Measurements from ENCODE around the gene OPA1.
"Not testable (repeated sequence)": the region's sequence is repeated elsewhere in the genome, so short reads cannot be mapped to it uniquely, and the experiment has no call there.

The OPA1 gene

DNA sequence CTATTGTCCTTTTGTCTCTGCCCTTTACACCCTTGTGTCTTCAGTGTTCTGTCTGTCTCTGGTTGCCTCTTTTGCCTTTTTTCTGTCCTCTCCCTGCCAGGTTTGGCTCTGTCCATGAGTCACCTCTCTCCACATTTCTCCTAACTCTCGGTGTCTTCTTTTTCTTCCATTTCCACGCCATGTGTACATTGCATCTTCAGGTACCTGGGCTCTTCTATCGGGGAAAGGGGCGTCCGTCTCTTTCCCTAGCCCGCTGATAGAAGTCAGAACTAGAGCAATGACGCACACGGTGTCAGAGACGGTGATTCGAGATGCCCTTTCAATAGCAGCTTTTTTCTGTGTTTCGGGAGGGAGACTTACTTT lies 641 bp downstream of the OPA1 start:
- DNase-seq = no peak

DNA sequence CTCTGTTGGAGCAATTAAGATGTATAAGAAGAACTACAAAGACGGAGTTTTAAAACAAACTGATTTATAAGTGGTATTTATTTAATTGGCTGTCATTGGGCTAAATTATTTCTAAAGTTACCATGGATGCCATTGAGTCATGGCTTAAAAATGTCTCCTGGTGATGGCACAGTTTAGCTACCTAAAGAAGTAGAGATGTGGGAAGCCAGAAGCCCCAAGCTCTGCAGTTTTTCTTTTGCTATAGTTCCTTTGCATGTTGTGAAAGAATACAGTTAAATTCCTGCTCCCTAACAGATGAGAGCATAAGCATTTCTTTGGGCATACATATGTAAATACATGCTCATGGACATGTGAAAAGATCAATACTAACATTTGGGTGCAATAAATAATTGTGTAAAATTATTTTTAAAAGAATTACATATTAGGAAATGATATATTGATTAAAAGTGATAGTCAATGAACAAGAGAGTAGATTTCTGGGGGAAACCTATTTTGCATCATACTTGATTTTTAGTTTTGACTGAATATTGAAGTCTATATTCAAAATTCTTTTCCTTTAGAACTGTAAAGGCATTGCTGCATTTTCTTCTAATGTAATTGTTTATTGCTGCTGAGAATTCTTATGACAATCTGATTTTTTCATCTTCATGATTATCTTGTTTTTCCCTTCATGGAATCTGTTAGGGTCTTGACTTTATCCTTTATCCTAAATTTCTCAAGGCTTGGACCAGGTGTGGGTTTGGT lies 2.1 kb downstream of the OPA1 start:
- DNase-seq = no peak

DNA sequence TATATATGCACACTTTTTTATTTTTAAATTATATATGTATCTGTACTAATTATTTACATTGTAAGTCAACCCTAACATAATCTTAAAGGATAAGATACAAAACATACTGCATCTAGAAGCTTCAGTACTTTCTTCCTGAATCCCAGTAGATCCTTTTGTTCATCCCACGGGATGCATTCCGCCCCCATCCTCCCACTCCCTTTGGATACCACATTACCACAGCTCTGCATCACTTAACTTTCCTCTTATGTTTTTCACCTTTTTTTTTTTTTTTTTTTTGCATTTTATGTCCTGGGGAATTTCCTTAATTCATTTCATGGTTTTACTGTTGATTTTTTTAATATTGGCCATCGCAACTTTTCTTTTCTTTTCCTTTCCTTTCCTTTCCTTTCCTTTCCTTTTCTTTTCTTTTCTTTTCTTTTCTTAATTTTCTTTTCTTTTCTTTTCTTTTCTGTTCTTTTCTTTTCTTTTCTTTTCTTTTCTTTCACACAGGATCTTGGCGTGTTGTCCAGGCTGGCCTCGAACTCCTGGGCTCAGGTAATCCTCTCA lies 3.0 kb downstream of the OPA1 start:
- no peak for DNase-seq

DNA sequence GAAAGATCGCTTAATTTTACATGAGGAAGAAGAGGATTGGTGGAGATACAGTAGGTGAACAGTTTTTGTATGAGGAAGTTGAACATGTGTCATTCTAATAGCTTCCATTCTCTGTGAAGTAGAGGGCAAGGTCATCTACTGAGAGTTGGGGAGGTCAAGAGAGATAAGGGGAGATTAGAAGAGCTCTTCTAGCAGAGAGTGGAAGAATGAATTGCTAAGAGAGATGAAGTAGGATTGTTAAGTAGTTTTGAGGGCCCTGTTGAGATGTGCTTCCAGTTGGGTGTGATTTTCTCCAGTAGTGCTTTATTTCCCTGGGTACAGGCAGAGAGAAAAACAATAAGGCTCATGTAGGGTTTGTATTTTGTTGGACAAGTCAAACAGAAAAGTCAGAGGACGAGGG lies 5.2 kb downstream of the OPA1 start:
- DNase-seq = no peak

DNA sequence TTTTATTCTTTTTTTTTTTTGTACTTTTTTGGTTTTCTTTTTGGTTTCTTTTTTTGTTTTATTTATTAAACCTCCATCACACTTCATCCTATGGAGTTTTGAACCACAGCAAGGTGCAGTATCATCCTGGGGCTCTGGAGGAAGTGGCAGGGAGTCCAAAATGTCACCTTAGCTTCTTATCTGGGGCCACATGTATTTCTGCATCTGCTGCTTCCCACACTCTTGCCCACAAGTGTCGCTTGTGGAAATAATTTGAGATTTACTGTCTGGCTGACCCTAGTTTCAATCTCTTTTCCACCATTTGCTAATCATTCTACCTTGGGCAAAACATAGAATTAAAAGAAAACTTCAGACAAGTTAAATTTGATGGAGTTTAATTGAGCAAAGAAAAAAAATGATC lies 6.4 kb downstream of the OPA1 start:
- DNase-seq = no peak

DNA sequence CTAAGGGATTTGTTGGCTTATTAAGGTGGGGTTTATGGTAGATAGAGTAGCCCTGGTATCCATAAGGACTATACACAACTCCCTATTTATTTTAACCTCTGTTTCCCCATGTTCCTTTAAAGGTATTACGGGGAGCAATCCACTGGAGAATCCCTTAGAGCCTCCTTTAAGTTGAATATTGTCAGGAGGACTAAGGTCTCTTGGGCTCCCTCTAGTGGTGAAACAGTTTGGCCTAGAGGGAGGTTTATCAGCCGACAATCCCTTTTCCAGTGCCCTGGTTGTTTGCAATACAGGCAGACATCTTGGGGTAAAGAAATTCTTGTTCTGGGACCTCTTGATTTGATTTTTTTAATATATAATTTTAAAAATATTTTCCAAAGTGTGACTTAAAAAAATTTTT lies 12.9 kb downstream of the OPA1 start:
- DNase-seq = peak; percentile 57

DNA sequence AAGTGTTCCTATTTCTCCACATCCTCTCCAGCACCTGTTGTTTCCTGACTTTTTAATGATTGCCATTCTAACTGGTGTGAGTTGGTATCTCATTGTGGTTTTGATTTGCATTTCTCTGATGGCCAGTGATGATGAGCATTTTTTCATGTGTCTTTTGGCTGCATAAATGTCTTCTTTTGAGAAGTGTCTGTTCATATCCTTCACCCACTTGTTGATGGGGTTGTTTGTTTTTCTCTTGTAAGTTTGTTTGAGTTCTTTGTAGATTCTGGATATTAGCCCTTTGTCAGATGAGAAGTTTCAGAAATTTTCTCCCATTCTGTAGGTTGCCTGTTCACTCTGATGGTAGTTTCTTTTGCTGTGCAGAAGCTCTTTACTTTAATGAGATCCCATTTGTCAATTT lies 13.9 kb downstream of the OPA1 start:
- not testable (repeated sequence) for DNase-seq

DNA sequence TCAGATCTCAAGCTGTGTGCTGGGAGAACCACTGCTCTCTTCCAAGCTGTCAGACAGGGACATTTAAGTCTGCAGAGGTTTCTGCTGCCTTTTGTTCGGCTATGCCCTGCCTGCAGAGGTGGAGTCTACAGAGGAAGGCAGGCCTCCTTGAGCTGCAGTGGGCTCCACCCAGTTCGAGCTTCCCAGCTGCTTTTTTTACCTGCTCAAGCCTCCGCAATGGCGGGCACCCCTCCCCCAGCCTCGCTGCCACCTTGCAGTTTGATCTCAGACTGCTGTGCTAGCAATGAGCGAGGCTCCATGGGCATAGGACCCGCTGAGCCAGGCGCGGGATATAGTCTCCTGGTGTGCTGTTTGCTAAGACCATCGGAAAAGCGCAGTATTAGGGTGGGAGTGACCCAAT lies 17.5 kb downstream of the OPA1 start:
- DNase-seq = not testable (repeated sequence)

DNA sequence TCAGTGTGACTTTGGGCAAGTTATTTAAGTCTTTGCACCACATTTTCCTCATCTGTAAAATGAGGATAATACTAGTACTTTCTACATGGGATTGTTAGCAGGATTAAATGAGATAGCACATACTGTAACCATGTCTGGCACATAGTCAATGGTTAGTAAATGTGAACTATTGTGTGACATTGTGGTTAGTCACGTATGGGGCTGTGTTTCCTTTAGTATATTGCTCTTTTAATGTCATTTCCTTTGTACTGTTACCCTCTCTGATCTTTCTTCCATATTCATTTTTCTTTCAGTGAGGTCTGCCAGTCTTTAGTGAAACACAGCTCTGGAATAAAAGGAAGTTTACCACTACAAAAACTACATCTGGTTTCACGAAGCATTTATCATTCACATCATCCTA lies 21.4 kb downstream of the OPA1 start:
- DNase-seq = no peak

DNA sequence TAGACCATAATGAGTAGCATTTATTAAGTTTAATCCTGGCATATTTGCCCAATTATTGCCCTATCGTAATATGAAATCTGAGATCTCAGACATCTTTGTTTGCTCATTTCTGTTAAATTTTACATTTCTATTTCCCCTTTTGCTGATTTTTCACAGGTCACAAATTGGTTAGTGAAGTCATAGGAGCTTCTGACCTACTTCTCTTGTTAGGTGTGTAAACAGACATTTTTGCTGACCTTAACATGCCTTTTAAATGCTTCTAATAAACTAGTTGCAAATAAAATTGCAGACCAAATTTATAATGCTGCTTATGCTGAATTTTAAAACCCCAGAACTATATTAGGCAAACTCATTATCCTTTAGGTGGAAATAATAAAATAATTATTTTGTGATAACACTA lies 24.6 kb downstream of the OPA1 start:
- no peak for DNase-seq

DNA sequence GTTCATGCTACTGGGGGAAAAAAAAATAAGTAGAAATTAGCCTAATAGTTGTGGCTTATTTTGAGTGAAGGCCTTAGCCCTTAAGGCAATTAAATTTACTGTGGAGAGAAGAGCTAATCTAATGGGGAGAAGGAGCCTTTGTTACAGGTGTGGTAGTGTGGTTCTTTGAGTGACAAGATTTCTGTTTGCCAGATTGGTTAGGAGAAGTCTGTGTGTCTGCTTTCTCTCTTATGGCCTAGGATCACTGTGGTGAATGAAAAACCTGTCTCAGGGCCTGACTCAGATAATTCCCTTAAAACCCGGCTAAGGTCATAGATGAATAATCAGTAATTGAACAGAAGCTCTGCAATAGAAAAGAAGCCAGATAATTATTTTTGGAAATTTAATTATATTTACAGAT lies 27.0 kb downstream of the OPA1 start:
- no peak for DNase-seq

DNA sequence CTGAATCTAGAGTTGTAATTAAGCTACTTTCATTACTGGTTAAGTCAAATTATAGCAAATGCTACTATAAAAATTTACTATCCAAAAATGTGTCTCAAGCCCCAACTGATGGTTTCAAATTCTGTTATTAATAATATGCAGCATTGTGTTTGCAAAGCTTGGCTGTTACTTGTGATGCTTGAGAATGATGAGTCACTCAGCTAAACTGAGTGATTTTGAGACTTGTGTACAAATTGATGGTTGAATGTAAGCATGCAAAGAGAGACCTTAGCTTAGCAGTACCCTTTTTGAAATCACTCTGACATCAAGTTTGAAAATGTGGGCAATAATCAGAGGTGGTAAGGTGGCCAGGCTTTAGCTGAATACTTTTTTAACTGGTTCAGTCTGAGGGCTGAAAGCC lies 27.6 kb downstream of the OPA1 start:
- no peak for DNase-seq

DNA sequence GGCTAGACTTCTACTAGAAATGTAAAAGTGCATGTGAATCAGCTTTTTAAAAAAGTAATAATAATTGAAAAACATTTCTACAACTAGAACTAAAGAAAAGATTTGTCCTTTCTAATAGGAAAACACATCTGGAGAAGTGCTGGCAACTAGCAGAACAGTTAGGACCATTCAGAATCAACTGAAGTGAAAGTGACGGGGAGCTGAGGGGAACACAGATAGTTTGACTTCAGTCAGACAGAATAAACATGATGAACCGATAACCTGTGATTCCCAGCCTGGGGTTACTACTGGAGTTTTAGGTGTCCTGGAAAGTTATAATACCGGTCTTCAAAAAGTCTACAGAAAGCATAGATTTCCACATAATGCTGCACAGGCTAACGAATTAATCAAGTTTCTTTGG lies 28.1 kb downstream of the OPA1 start:
- no peak for DNase-seq

DNA sequence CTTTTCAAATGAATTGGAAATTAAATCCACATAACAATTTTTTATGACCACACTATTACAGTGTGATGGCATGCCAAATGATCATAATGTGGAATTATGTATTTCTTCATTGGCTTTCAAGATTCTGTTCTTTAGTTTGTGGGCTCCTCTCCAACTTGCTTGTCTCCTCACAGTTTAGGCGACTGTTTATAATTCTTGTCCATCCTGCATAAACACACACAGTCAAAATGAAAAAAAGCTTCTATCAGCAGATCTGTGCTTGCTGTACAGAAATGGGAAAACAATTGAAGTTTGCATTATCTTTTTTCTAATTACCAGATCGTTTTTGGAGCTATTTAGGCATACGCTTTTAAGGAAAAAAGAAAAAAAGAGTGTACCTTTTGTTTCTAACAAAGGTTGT lies 37.0 kb downstream of the OPA1 start:
- DNase-seq = no peak

DNA sequence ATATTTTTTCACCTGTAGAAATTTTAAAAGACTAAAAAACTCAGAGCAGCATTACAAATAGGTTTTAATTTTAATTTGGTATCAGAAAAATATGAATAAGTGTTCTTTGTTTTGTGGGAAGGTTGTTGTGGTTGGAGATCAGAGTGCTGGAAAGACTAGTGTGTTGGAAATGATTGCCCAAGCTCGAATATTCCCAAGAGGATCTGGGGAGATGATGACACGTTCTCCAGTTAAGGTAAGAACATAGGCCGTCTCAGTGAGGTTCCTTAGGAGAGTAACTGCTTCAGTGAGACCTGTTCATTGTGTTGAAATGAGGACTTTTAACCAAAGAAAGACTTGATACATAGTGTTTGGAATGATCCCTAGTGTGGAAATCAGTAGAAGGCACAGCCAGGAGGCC lies 44.8 kb downstream of the OPA1 start:
- DNase-seq = no peak

DNA sequence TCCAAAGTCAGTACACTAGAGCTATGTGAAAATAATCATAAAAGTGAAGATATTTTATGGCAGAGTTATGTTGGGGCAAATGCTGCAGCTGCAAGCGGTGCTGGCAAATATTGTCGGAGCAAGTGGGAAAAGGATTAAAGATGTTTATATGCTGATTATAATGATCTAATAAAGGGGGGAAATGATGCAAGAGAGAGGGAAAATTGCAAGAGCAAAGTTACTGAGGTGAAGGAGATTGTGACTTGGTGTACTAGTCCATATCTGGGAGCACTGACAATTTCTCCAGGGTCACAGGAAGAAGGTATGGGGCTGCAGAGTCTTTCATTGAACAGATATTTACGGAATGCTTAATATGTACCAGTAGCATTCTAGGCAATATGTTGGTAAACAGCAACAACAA lies 45.8 kb downstream of the OPA1 start:
- no peak for DNase-seq

DNA sequence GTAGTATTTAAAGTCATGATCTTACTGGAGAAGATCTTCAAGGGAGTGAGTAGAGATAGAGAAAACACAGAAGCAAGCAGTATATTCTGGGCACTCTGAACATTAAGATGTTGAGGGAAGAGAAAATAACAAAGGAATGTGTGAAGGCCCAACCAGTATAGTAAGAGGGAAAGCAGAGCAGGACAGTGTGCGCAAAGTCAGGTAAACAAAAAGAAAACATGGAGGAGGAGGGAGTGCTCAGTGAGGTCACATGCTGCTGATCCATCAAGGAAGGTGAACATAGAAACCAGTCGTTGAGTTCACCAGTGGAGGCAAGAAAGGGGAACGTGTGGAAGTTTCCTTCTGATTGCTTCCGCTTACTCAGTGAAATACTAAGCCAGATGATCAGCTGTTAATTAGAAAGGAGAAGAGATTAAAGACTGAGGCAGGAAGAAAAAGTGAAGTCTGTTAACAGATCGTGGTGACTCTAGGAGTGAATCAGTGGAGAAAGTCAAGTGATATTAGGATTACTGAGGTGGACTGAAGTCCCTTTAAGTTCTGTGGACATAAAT lies 47.2 kb downstream of the OPA1 start:
- peak; percentile 84 for DNase-seq

DNA sequence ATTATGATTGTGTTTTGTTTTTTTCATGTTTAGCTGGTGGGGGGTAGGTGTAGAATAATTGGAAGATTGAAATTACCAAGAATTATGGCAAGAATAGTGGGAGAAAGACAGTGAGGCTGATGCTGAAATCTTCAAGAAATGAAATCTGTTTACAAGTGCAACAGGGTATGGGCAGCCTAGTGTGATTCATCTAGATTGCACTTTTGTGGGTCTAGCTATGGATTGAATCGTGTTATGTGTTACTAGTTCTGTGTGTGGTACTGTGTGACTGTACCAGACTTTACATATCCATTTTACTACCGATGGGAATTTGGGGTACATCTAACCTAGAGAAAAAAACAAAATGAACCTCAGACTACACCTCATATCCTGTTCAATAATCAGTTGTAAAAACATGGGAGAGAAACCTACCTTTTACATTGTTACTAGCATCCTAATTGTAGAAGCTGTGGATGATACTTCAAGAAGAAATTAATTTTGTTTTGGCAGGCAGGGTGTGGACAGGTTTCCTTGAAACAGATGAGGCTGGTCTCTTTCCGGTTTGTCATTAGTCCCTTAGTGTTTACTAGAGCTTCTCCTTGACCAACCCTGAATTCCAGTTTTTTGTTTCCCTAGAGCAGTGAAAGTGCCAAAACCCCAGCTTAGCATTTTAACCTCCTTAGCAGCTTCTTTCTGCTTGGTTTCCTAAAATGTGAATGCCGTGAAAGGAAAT lies 47.9 kb downstream of the OPA1 start:
- no peak for DNase-seq

DNA sequence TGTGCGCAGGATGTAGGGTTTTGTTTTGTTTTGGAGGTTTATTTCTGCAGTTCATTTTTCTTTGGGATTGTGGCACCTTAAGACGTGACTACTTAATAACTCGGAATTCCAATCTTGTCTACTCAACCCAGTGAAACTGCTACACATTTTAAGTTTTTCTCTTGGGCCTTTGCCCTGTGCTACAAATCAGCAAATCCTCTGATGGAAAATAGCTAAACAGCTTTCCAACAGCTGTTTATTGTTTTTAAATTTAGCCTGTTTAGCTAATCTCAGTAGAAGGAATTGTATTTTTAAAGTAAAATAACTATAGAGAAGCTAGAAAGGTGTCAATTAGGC lies 48.4 kb downstream of the OPA1 start:
- no peak for DNase-seq

DNA sequence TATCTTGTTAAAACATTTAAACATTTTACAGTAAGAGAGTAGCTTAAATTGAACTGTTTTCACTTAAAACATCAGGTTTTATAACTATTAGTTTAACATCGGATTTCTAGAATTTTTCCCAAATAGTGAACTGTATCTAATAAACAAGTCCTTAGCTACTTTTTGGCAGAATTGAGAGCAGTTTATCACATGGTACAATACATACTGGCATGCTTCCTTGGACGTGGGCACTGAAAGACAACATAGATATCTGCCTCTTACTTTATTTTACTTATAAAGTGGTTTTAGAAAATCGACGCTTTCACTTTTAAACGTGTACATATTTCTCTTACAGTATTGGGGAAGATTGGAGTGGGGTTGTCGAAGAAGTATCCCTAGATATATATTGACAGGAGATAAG lies 52.8 kb downstream of the OPA1 start:
- DNase-seq = no peak

DNA sequence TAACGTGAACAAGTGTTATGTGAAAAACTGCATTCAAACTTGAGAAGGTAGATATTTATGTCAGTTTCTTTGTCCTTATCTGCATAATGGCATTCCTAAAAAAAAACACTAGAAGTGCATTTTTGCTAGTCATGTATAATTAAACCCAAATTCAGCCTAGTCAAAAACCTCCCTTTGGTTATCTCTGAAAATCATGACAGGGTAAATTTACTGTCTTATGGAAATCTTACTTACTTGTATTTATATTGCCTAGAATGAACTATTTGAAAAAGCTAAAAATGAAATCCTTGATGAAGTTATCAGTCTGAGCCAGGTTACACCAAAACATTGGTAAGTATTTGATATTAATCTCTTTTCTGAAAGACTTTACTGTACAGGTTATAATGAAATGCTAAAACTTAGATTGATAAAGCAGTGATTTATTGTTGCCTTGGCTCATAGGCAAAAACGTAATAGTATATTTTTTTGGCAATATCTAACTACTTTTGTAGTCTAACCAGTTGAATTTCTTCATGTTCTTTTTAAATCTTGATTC lies 55.6 kb downstream of the OPA1 start:
- no peak for DNase-seq

DNA sequence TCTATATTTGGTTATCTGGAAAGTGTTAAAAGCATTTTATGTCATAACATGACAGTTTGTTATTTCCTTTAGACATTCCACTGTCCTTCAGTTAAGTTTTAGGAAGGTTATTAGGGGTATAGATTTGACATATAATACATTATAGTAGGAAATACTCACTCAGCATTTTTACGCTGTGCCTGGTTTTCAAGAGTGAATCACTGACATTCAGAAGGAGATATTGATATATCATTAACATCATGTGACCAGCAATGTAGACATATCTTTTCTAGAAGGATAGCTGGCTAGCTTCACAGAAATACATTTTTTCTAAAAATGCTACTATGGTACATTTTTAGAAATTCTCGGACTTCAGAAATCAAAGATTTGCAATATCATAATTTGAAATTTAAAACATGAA lies 57.6 kb downstream of the OPA1 start:
- DNase-seq = no peak

DNA sequence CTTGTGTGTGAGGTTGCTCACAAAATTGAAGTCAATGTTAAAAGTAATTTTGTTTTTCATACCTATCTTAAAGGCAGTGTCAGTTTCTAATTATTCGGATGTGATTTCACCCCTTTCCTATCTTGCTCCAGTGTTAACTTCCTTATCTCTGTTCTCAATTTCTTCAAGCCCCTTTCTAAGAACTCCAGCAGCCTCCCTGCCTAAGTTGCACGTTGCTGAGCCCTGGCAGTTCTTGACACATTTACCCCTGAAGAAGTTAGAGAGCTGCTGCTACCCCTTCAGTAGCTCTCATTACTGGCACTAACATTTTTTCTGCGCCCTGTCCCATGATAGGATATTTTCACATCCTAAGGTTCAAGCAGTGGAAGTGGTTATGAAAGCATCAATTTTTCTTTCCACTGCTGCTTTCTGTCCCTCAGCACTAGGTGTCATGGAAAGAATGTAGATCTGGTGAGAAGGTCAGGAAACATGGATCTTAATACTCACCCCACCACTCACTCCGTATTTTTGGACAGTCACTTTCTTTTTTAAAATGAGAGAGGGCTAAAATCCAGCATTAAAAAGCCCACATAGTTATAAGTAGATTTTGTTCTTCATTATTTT lies 62.9 kb downstream of the OPA1 start:
- DNase-seq = no peak

DNA sequence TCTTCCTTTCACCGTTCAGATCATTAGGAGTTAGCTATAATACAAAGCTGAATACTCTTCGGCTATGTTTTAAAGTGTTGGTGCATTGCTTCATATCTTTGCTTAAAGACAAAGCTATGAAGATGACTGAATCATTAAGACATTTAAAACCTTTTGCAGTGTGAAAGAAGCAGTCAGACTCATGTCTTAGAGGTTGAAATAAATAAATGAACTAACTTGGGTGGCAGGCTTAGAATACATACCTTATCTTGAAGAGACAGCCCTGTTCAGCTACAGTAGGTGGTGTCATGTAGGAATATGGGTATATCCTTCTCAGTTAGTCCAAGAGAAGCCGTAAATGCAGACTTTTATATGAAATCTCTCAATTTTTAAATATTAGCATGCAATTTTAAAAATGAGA lies 63.4 kb downstream of the OPA1 start:
- no peak for DNase-seq
